SJSA1 (cell line): ENCODE measurements around the gene SLC16A12. TPM values are rescaled to one million over a fixed set of nuclear protein-coding genes. Genes with fewer than 3 reads are reported as not detected.

Experiments used
- DNase-seq, 2 experiments: peaks; one replicate each; pipeline ENCODE4 v3.0.0-alpha.2; 2015 to 2020; ENCODE audit warnings: low spot score in 2 of 2, low read depth in 1 of 2
- H3K27ac ChIP-seq: fragments of 250-450 bp; sonication (Bioruptor Pico); 2 replicates; pipeline ENCODE4 v1.5.1; 2020; ENCODE audit warnings: mild to moderate bottlenecking, moderate library complexity
- H3K27me3 ChIP-seq: fragments of 250-450 bp; sonication (Bioruptor Pico); replicated peaks from 2 replicates; pipeline ENCODE4 v1.5.1; 2020; ENCODE audit warnings: mild to moderate bottlenecking, moderate library complexity
- H3K36me3 ChIP-seq: fragments of 250-450 bp; sonication (Bioruptor Pico); 2 replicates; pipeline ENCODE4 v1.5.1; 2020; ENCODE audit warnings: mild to moderate bottlenecking
- H3K4me1 ChIP-seq: fragments of 250-450 bp; sonication (Bioruptor Pico); replicated peaks from 2 replicates; pipeline ENCODE4 v1.6.1; 2021; ENCODE audit warnings: mild to moderate bottlenecking
- H3K4me3 ChIP-seq: fragments of 250-450 bp; sonication (Bioruptor Pico); 2 replicates; pipeline ENCODE4 v1.5.1; 2020; ENCODE audit warnings: mild to moderate bottlenecking
- H3K9me3 ChIP-seq: fragments of 250-450 bp; sonication (Bioruptor Pico); replicated peaks from 2 replicates; pipeline ENCODE4 v1.5.1; 2020; ENCODE audit warnings: mild to moderate bottlenecking
- total RNA-seq: library from RNA; depleted of rRNA; stranded (reverse); fragments of >200 nt; shearing (Covaris generic); gene quantifications from 2 replicates; pipeline ENCODE4 v1.2.3, GENCODE V29; 2014; rRNA removed

Gene SLC16A12
- total RNA-seq, 1 experiment from 2014 or later, result 0.34 TPM

DNA sequence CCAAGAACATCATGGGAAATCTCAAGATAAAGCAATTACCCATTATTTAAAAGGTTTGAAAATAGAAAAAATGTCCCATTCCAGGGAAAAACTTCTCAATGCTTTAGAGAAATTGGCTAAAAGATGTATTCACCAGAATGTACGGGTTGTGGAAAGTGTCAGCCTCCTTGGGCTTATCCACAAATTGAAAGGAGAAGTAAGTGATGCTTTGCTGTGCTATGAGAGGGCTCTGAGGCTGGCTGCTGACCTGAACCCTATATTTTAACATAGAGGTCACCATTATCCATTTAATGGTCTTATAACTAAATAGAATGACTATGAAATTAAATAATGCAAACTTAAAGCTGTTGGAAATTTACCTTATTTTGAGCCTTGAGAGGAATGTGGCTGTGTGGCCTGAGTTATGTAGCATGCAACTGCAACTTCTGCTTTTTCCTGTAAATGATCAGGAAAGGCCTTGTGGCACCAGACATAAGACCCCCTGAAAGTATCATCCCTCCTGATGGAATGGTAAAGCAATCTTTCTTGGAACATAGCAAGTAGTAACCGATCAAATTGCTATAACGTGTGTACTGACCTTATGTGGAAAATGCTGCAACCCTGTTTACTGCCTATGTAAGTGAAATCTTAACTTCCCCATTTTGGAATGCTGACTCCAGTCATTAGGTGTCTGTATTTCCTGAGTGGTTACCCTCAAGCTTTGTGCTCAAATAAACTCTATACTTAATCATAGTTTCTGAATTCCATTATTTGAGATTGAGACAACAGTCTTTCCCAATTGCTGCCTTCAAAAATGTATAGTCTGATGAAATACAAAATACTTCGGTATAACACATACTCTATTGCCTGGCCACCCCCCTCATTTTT, 150.7 kb downstream of the SLC16A12 start:
- Histone ChIP-seq H3K36me3 (no peaks in the 10 kb centered on the region), H3K9me3 (no peaks in the 10 kb centered on the region), H3K4me1 (no peaks in the 10 kb centered on the region), H3K27me3 (no peaks in the 10 kb centered on the region), H3K27ac (no peak overlapping the region), H3K4me3 (no peak overlapping the region)
- no peak for DNase-seq

DNA sequence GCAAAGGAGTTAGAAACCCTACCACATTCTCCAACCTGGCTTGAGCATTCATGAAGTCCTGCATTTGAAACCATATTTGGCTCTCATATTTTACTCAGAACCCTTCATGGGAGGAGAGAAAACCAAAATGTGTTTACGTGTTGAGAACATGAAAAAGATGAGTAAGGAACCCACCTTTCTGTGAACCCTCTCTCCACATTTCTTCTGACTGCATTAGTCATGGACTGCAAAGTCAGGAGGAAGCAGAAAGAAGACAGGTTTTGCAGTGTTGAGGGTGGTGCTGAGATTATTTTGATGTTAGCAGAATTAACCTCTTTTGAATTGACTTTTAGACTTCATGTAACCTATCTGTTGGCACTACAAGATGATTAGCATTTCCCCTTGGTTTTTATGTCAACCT, 152.6 kb downstream of the SLC16A12 start:
- Histone ChIP-seq H3K4me3 (no peak overlapping the region), H3K27me3 (no peaks in the 10 kb centered on the region), H3K27ac (no peak overlapping the region), H3K9me3 (no peaks in the 10 kb centered on the region), H3K36me3 (no peaks in the 10 kb centered on the region), H3K4me1 (no peaks in the 10 kb centered on the region)
- DNase-seq, result no peak

Other genes starting within 250 kb of the SLC16A12 start
- gene IFIT2, start 233.5 kb downstream of the SLC16A12 start, total RNA-seq, result 0.44 and 2.2 TPM in 2 replicates
- 9.0 and 12.9 TPM in 2 replicates for gene IFIT3, start 207.6 kb downstream of the SLC16A12 start, total RNA-seq
- gene IFIT1B, start 157.5 kb downstream of the SLC16A12 start, total RNA-seq, result not detected in 2 replicates
- gene IFIT1, start 143.0 kb downstream of the SLC16A12 start, total RNA-seq, result 1.8 and 5.2 TPM in 2 replicates
- 32.5 and 39.3 TPM in 2 replicates for gene IFIT5, start 121.0 kb downstream of the SLC16A12 start, total RNA-seq
- 4.6 and 6.7 TPM in 2 replicates for gene PANK1, start 109.6 kb upstream of the SLC16A12 start, total RNA-seq
- gene KIF20B, start 166.0 kb upstream of the SLC16A12 start, total RNA-seq, result 40.1 and 47.6 TPM in 2 replicates